ENCODE measurements around the gene EFR3B.

DNA sequence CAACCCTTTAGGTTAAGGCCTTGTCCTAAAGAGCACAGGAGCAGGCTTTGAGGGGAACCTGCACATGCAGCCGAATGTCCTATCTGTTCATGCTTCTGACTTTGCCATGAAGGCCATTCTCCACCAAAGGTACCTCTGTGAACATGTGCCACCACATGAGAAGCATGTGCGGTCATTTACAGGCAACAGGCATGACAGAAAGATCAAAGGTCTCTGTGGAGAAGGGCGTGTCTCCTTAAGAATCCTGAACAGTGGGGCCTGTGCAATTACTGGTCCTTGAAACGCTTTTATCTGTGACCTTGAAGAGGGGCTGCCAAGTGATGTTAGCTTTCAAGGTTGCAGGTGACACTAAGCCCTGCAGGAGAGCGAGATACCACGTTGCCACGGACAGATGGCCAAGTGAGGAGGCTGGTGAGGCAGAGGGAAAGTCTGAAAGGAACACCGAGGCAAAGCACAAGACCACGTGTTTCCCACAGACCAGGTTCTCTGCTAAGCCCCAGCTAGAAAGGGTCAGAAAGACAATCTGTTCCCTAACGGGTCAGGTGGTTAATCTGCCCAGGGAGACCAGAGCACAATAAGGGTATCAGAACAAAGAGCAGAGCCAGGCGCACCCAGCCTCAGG, 146.0 kb downstream of the EFR3B start:
- TF ChIP-seq EZH2 (IDR thresholded peaks at IDR 0.05; ENCODE audit: borderline replicate concordance, control insufficient read depth, low read depth, low read length) = no peak
- no peak for TF ChIP-seq CTCF (IDR thresholded peaks at IDR 0.05 in 2 of 3, conservative IDR thresholded peaks at IDR 0.05 in 1 of 3; ENCODE audit: control insufficient read depth in 2 of 3, extremely low read depth in 1 of 3, insufficient read depth in 1 of 3, low read depth in 3 of 3, low read length in 3 of 3)
- no peak for TF ChIP-seq NR2C1 (IDR thresholded peaks at IDR 0.05)
- TF ChIP-seq SUZ12 (IDR thresholded peaks at IDR 0.05; ENCODE audit: unreplicated experiment) = no peak
- no peak for TF ChIP-seq POLR2A (IDR thresholded peaks at IDR 0.05; ENCODE audit: low read depth, low read length)
- no peak for TF ChIP-seq JUNB (IDR thresholded peaks at IDR 0.05)
- TF ChIP-seq MXI1 (IDR thresholded peaks at IDR 0.05; ENCODE audit: low read depth, low read length) = no peak
- no peak for TF ChIP-seq CBX5 (IDR thresholded peaks at IDR 0.05; ENCODE audit: low read depth)
- no peak for TF ChIP-seq MTA2 (IDR thresholded peaks at IDR 0.05; ENCODE audit: low read depth)
- TF ChIP-seq RAD21 (IDR thresholded peaks at IDR 0.05; ENCODE audit: insufficient read depth, low read depth, low read length) = no peak
